ENCODE measurements around the gene MTFR2.

MTFR2 gene

DNA sequence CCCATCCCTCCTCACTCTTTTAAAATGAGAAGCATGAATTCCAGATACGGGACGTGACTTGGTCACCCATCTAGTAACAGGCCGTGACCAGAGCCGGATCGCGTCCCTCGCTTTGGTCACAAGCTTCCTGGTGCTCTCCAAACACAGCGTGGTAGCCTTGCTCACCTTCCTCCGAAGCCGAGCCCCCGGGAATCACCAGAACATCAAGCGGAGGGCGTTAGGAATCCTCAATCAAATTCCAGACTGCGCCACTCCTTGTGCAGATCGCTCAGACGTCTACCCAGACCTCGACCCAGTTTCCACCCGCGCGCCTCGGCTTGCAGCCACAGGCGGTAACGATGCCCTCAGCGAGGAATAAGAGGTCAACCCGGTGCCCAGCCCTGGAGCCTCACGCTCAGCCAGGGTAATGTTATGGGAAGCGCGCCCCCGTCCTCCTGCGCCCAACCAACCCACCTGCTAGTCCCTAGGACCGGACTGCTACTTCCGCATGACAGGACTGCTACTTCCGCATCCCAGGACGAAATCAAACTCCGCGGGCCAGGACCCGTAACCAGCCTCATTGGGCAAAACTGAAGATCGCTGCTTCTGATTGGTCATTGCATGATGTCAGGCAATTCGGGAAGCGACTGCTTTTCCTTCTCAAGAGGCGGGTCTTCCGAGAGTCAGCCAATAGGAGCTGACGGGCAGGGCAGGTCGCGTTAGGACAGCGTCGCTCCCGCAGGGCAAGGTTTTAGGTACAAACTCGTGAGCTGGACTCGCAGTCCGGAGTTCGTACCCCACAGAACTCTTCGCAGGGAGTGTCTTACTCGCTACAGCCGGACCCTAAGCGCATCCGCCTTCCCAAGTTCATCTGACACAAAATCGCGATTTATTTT lies at the start of gene MTFR2:
MTFR2 (minus strand) TSS at position 501 of the 875 bp plus-strand sequence. CDS start 1,212 bp downstream, outside the sequence.
- TF ChIP-seq GATA3 (IDR thresholded peaks at IDR 0.05; ENCODE audit: low read depth, low read length) (no peak), GATA2 (IDR thresholded peaks at IDR 0.05; ENCODE audit: low read depth, low read length) (no peak)

DNA sequence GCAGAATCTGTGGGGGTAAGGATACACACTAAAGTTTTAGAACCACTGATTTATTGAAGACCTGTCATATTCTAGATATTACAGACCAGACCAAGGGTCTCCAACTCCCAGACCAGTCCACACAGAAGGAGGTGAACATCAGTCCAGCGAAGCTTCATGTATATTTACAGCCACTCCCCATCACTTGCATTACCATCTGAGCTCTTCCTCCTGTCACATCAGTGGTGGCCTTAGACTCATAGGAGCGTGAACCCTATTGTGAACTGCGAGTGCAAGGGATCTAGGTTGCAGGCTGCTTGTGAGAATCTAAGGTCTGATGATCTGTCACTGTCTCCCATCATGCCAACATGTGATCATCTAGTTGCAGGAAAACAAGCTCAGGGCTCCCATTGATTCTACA lies 44.5 kb upstream of the MTFR2 start:
- no peak for TF ChIP-seq GATA3 (IDR thresholded peaks at IDR 0.05; ENCODE audit: low read depth, low read length)
- no peak for TF ChIP-seq GATA2 (IDR thresholded peaks at IDR 0.05; ENCODE audit: low read depth, low read length)

DNA sequence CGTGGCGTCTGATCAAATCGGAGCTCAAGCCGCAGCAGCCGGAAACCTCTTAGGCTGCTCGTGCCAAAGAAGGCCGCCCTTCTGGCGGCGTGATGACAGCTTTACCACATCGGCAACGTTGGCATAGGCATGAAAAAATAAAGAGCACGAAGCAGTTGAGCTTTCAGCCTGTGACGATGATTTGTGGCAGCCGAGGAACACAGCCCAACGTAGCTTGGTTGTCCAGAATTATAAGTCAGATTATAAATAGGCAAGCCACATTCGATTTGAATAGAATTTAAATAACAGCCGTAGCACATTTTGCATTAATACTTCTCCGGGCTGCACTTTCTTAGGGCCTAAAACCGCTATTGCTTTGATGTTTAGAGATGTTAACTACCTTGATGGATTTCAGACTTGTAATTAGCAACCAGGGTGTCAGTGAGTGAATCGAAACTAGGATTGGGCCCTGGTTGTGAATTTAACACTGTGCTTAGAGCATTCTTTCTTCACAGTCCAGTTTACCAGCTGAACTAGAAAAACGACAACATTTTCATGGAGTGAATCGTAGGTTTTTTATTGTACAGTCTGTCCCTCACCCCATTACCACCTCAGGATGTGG lies 40.4 kb upstream of the MTFR2 start:
- no peak for TF ChIP-seq GATA2 (IDR thresholded peaks at IDR 0.05; ENCODE audit: low read depth, low read length)
- no peak for TF ChIP-seq GATA3 (IDR thresholded peaks at IDR 0.05; ENCODE audit: low read depth, low read length)

DNA sequence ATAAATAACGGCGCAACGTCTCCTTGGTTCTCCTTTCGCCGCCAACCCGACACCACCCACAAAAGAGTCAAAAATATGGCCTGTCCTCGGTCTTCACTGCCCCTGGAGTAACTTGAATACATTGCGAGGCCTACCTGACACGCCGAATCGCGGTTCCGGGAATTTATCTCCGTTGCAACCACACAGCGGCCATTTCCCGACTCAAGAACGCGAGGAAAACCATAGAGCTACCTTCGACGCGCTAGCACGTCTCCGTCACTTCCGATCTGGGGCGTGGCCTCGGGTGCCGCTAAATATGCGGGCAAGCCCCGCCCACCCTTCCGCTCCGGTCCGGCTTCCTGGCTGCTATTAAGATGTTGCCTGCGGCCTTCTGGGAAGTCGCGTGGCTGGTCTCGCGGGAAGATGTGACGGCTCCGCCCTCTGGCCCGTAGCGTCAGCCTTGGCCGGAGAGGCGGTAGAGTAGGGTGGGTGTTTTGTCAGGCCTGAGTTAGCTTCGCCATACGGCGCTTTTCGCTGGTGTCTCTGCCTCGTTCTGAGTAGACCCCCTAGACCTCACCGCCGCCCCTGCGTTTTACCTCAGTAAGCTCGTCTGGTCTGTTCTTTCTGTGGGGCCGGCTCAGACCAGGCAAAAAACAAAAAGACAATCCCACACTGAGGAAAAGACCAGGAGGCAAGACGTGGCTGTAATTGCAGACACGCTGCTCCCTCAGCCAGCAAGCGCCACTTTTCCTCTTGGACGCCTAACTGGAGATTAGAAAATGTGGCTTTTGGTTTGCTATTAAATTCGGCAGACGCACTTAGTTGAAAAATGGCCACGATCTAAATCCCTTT lies 39.7 kb upstream of the MTFR2 start, which contains the start of gene BCLAF1:
BCLAF1 (minus strand) TSS at position 268 of the 831 bp plus-strand sequence. CDS start 9,980 bp downstream, outside the sequence.
- TF ChIP-seq GATA2 (IDR thresholded peaks at IDR 0.05; ENCODE audit: low read depth, low read length) (no peak), GATA3 (IDR thresholded peaks at IDR 0.05; ENCODE audit: low read depth, low read length) (no peak)

DNA sequence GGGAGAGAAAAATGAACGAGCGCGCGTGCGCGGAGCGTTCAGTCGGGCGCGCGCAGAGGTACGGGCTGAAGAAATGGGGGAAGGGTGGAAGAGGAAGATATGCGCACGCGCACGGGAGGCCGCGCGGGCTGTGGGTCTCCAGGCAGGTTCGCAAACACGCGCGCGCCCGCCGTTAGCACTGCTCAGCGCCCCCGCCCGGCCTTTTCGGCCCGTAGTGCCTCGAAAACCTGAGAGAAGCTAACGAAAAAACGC lies 39.1 kb upstream of the MTFR2 start:
- TF ChIP-seq GATA2 (IDR thresholded peaks at IDR 0.05; ENCODE audit: low read depth, low read length) (no peak), GATA3 (IDR thresholded peaks at IDR 0.05; ENCODE audit: low read depth, low read length) (no peak)

DNA sequence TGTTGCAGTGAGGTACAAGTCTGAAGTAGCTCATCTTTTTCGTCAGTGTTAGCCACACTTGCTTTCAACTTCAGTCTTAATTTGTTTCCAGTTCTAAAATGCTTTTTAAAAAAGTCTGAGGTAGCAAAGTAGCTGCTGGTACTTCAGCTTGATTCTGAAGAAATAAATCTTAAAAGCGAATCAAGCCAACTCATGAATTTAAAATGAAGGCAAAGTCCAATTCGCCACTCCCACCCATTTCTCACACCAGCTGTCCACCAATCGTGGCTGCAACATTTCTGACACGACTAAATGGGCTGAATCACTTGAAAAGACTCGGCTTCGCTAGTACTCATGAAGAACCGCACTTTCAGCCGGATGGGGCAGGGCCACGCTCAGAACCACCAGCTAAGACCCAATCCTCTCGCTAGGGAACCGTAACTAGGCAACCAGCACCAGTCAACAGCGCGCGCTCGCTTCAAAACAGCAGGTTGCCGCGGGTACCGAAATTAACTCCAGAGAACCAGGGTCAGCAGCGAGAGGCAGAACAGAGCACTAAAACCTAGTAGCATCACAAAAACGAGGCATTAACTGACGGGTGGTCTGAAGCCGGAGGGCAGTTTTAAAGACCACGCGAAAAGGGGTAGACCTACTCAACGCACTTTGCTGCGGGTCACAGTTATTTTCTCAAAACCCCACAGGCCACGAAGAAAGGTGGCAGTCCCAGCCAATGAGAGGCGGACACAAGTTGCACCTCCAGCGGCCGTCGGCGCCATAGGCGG lies 38.6 kb upstream of the MTFR2 start:
- TF ChIP-seq GATA3 (IDR thresholded peaks at IDR 0.05; ENCODE audit: low read depth, low read length) (no peak), GATA2 (IDR thresholded peaks at IDR 0.05; ENCODE audit: low read depth, low read length) (no peak)

DNA sequence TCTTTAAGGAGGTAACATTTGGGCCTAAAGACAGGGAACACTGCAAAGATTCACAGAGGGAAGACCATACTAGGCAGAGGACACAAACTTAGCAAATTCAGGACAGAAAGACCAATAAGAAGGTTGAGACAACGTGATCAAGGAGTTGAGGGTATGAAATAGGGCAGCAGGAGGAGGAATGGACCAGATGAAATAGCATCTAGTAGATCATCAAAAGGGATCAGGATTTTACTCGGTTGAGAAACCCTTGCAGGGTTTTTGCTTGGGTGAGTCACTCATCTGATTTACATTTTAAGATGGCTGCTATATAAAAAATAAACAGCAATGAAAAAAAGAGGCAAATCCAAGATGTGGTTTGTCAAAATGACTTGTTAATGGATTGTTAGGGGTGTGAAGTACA lies 34.8 kb upstream of the MTFR2 start:
- TF ChIP-seq GATA3 (IDR thresholded peaks at IDR 0.05; ENCODE audit: low read depth, low read length), result no peak

DNA sequence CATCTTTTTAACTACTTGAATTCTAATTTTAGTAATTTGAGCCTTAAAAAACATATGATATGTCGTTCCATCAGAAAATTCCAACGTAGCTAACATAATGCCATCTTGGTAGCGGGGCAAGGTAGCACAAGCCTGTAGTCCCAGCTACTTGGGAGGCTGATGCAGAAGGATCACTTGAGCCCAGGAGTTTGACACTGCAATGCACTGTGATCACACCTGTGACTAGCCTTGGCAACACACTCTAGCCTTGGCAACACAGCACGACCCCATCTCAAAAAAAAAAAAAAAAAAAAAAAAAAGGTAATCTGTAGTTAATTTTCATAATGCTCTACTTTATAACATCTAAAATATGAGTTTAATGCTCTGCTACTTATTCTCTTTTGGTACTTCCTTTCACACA lies 32.8 kb upstream of the MTFR2 start:
- no peak for TF ChIP-seq GATA3 (IDR thresholded peaks at IDR 0.05; ENCODE audit: low read depth, low read length)
- TF ChIP-seq GATA2 (IDR thresholded peaks at IDR 0.05; ENCODE audit: low read depth, low read length), result no peak

DNA sequence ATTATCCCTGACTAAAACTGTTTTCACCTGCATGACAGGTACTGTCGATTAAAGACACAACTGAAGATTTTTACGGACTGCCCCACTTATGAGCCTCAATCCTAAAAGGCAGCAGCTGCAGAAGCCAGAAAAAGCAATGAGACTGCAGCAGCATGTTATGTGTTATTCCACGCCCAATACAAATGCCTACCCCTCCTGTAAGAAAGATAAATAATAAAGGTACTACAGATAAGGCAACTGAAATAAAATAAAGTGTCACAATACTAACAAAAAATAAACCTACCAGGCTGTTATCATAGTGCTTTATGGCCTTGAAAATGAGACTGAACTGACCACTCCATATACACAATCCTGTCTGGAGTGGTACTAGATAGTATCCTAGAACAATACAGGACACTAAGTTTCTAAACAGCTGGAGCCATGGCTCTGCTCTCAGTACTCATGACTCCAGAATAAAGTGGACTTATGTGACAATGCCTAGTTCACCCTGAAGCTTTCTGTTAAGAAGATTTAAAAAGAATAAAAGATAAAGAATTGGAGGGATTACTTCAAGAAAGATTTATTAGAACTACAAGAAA lies 30.0 kb upstream of the MTFR2 start:
- no peak for TF ChIP-seq GATA2 (IDR thresholded peaks at IDR 0.05; ENCODE audit: low read depth, low read length)
- TF ChIP-seq GATA3 (IDR thresholded peaks at IDR 0.05; ENCODE audit: low read depth, low read length), result no peak

DNA sequence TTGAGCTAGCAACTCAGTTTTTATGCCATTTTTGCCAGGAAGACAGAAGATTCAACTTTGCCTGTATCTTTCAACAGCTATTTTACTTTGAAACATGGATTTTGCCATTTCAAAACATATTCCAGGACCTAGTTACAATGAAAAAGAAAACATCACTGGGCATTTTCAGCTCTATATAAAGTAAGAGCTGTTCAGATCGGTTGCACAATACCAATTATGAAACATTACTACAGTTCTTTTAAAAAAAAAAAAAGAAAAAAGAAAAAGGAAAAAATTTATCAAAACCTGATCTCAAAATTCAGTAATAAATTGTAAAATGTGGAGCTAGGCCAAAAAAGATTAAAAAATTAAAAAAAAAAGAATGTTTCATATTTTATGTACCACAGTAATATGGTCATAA lies 24.0 kb upstream of the MTFR2 start:
- TF ChIP-seq GATA2 (IDR thresholded peaks at IDR 0.05; ENCODE audit: low read depth, low read length) (no peak), GATA3 (IDR thresholded peaks at IDR 0.05; ENCODE audit: low read depth, low read length) (no peak)

DNA sequence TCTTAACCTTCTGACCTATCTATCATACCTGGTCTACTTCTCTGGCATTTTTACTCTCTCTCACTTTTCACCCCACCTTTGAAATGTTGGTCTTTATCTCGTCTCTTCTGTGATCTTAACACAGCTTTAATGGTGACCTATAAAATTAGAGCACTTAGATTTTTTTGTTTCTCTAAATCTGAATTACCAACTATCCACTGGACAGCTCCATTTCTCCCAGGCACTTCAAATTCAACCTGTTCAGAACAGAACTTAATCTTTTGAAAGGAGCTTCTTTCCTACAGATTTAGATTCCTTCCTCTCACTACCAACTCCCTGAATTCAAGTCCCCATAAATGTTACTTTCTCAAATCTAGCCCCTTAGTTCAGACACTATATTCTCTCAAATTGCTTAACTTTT lies 15.0 kb upstream of the MTFR2 start:
- TF ChIP-seq GATA3 (IDR thresholded peaks at IDR 0.05; ENCODE audit: low read depth, low read length), result no peak
- TF ChIP-seq GATA2 (IDR thresholded peaks at IDR 0.05; ENCODE audit: low read depth, low read length), result no peak

DNA sequence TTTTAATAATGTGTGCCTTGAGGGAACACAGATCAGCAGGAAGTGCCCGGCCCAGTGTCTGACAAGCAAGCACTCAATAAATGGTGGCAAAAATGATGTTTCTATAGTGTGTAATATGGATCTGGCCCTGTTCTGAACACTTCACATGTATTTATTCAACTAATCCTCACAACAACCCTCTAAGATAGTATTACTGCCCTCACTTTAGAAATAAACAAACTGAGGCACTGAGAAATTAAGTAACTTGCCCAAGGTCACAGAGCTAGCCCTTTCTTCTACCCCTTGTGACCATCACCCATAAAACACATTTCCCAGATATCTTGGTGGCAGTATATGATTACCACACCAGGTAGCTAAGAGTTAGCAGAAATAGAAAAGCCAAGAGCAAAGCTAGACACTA lies 12.8 kb upstream of the MTFR2 start:
- TF ChIP-seq GATA2 (IDR thresholded peaks at IDR 0.05; ENCODE audit: low read depth, low read length), result no peak

DNA sequence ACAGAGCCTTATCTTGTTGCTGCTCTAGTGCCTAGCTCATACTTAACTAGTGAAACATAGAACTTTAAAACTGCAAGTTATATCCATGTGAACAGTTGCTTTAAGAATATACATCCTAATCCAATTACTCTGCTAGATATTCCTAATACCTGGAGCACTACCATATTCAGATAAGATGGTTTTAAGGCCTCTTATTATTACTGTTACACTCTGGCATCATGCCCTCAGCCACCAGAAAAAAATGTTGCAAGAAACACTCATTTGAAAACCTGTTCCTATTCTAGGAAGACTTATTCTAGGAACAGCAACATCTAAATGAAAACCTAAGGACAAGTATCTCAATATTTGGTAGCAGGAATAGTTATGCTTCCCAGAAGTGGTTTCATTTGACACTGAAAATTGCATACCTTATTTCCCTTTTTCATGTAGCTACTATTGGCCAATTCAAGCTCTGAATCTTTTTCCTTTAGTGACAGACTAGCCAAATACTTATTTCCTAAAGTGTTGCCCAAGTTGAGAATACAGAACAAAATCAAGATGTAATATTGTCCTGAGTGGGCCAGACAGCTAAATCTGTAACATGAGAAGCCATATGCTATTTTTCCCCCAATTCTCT lies 4.8 kb upstream of the MTFR2 start:
- TF ChIP-seq GATA2 (IDR thresholded peaks at IDR 0.05; ENCODE audit: low read depth, low read length) (no peak), GATA3 (IDR thresholded peaks at IDR 0.05; ENCODE audit: low read depth, low read length) (no peak)
